HS-27A (cell line): ENCODE data around the gene DMBT1.

Source experiments
- DNase-seq: peaks from one replicate; pipeline ENCODE4 v3.0.0-alpha.2; 2012; ENCODE audit warnings: low read depth, missing footprints

Gene DMBT1

DNA sequence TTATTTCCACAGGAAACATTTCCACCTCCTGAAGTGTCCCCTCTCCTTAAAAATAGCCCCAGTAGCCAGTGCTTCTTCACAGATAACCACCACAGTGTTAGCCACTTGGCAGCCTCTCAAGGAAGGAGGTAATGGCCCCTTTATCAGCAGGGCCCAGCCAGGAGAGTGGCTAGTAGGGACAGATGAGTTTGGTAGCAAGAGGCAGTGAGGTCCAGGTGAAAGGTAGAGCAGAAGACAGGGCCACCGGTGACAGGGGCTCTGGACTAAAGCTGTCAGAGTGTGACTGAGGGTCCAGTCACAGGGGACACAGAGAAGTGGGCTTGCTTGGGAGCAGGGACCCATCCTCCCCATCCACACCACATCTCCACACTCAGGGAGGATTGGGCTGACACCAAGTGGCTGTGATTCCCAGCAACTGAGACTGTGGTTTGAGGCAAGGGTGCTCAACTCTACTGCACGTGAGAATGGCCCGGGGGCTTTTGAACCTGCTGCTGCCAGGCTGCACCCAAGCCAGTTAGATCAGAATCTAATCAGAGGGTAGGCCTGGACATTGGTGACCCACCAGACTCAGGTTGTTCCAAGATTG is 86.9 kb downstream of the DMBT1 start:
- no peak for DNase-seq

DNA sequence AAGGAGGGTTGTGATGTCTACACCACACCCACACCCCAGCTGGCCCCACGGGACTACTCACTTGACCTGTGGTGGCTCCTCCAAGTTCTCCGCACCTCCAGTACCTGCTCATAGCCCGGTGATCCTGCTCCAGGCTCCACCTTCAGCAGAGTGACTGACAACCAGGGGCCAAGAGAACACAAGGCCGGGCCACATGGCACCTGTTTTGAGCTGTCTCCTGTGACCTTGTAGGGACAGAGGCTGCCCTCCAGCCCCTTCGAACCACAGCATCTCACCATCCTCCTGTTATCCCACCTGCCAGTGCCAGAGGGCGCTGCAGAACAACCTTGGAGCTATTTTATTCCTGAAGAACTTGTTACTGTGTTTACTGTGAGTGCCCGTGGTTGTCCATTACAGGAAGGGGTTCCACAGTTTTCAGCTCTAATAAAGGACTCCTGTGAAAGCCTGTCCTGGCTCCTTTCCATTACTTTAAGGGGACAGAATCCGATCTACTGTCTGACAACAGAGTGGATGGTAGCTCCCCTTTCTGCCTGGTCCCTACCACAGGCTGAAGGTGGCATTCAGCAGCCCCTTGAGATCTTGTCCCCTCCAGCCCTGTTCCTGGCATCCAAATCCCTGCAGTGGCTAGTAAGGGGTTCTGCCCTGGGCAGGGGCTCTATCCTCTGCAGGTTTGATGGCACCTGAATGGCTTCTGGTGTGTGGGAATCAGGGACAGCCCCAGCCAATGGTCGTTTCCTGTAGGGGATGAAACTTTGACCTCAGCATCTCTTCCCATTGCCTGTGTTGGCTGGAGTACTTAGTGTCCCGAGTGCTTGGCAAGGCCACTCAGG is 88.3 kb downstream of the DMBT1 start:
- no peak for DNase-seq

- no peak for DNase-seq
These were observed 89.3 kb downstream of the DMBT1 start for GRCh38 chr10:122649903-122650302.

DNA sequence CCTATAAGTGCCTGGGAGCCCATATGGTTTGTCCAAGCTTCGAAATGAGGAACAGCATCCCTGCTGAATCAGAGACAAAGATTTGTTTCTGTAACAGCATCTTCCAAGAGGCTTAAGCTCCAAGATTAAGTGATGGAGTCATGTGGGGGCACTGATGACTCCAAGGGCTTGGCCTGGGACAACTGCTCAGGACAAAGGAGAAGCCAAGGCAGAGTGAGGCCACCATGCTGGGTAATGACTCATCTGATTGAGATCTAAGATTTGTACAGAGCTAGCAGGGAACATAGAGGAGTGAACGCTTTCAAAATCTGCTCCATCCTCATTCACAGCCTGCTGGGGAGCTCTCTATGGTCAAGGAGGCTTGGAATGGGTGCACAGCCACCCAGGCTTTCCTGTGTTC is 89.8 kb downstream of the DMBT1 start:
- DNase-seq: no peak

- DNase-seq: no peak
These were observed 95.2 kb downstream of the DMBT1 start for GRCh38 chr10:122655524-122656307.

- no peak for DNase-seq
These were observed 95.8 kb downstream of the DMBT1 start for GRCh38 chr10:122656308-122656705.

- DNase-seq: no peak
These were observed 96.2 kb downstream of the DMBT1 start for GRCh38 chr10:122656741-122657140.

DNA sequence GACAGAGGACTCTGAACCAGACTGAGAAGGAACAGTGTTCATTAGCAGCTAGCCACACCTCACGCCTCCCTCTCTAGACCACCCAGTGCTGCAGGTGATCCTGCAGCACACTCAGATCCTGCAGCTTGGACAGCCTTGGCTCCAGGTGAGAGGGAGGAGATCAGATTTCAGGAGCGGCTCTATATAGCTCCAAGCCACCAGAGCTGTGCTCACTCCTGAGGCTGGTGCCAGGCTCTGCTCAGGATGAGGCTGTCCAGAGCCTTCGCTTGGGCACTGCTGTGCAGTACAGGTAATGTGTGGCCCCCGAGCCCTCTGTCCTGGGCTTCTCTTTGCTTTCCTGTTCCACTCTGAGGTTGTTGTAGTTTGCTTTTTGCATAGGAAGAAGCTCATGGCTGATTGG is 96.7 kb downstream of the DMBT1 start:
- DNase-seq: no peak

DNA sequence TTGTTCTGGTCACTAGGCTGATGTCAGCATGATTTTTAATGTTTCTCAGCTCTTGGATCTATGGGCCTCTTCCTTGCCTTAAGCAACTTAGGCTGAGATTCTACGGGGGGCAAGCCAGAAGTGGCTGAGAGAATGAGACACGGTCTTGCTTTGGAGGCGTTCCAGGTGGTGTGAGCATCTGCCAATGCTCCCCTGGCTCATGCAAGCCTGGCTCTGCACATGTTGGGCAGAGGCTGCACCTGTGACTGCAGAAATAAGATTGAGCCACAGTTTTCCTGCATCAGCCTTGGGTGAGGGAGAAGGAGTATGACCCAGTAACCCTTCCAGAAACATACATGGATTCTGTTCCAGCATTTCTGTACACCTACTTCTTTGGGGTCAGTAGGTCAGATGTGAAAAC is 97.2 kb downstream of the DMBT1 start:
- no peak for DNase-seq

GRCh38 chr10:122658356-122659049 is 97.9 kb downstream of the DMBT1 start:
- no peak for DNase-seq

GRCh38 chr10:122659126-122659525 is 98.6 kb downstream of the DMBT1 start:
- DNase-seq: no peak

- no peak for DNase-seq
These were observed 99.1 kb downstream of the DMBT1 start for GRCh38 chr10:122659651-122660050.

GRCh38 chr10:122660696-122661095 is 100.1 kb downstream of the DMBT1 start:
- no peak for DNase-seq

- DNase-seq: no peak
These were observed 101.7 kb downstream of the DMBT1 start for GRCh38 chr10:122662231-122662630.

DNA sequence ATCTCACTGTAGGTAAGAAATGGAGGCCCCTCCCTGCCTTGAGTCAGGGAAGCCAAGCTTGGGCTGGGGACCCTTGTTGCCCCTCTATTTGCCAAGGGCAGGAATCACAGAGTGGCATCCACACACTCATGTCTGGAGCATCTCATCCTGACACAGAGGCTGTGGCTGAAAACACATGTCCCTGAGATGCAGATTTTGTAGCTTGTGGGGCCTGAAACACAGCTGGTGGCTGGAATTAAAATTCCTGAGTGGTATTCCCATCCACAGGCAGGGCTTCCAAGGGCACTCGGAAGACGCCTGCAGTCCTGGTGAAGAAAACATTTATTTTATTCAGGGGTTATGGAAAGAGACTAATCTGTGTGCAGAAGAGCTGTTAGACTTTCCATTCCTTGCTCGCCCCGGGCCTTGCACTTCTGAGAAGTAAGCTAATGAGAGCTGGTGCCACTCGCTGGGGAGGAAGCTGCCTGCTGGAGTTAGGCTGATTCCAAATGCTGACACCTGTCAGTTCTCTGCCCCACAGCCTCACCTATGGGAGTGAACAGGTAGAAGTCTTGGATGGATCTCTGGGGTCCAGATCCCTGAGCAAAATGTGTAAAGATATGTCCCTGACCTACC is 103.1 kb downstream of the DMBT1 start:
- DNase-seq: no peak

- no peak for DNase-seq
These were observed 103.9 kb downstream of the DMBT1 start for GRCh38 chr10:122664501-122664900.

DNA sequence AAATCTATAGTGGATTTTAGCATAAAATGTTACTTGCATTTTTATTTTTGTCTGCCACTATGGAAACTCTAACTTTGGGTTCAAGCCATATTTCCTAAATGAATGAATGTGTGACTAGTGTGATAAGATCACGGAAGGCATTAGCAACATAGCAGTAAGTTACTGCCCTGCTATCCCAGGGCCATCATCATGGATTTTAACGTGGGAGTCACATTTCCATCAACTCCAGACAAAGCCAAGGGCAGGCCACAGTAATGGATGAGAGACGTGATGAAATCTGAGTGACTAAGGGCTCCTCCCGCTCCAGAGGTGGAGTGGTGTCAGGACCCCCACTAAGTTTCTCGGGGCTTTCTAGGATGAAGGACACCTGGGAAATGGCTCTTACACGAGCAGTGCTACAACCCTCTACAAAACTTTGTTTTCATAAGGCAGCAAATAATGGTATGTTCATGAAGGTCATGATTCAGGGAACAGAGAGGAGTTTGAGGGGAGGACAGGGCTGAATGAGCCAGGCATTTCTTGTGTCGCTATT is 104.8 kb downstream of the DMBT1 start:
- no peak for DNase-seq

DNA sequence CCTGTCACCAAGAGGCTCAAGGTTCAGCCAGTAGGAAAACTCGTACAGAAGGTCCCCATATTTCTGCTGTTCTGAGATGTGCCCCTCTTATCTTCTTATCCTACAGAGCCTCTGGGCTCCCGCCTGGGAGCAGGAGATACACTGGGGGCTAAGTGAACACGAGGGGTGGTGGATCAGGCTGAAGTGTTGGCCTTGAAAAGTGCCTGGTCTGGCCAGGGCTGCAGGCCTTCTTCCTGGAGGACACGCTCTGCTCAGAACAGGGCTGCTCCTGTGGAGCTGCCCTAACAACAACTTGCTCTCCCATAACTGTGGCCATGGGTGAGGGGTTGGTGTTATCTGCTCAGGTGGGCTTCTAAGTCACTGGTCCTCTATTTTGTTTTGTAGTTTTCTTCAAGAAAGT is 105.4 kb downstream of the DMBT1 start:
- DNase-seq: no peak

GRCh38 chr10:122669045-122669444 is 108.5 kb downstream of the DMBT1 start:
- DNase-seq: no peak

DNA sequence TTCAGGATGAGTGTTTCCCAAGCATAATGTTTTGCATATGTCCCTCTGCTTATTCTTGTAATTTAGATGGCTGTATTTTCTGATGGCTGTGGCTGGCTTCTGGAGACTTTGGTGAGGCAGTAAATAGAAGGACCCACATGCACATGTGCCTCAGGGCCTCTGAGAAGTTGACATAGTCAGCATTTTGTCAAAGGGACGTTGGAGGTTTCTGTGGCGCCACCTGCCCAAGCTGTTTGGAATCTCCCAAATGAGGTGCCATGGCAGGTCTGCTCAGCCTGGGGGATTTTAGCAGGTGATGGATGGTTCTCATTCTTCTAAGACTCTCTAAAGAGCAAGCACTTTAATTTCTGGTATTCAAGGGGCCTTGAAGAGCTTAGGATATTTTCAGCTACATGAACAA is 109.3 kb downstream of the DMBT1 start:
- no peak for DNase-seq

DNA sequence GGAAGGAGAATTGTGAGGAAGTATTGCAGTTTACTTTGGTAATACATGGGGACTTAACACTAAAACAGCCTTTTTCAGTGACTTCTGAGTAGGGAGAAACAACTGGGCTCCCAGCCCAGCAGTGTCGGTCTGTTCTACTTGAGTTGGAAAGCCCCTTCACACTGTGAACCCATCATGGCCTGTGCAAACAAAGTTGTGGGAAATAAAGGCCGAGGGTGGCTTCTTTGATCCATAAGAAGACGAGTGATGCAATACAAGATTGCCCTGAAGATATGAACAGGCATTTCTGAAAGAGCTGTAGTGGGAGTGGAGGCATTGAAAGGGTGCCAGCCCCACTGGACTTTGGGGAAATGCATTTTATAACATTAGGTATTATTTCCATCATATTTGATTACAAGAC is 110.8 kb downstream of the DMBT1 start:
- no peak for DNase-seq

DNA sequence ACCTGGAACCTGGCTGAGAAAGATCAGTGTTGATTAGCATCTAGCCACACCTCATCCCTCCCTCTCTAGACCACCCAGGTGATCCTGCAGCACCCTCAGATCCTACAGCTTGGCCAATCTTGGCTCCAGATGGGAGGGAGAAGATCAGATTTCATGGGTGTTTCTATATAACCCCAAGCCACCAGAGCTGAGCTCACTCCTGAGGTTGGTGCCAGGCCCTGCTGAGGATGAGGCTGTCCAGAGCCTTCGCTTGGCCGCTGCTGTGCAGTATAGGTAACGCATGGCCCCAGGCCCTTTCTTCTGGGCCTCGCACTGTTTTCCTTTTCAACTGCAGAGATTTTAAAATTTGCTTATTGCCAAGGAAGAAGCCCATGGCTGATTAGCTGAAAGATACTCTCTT is 112.1 kb downstream of the DMBT1 start:
- no peak for DNase-seq
